Measurements from ENCODE around the gene TAS2R40.
"Not testable (repeated sequence)": the region's sequence is repeated elsewhere in the genome, so short reads cannot be mapped to it uniquely, and the experiment has no call there.

Gene TAS2R40

DNA sequence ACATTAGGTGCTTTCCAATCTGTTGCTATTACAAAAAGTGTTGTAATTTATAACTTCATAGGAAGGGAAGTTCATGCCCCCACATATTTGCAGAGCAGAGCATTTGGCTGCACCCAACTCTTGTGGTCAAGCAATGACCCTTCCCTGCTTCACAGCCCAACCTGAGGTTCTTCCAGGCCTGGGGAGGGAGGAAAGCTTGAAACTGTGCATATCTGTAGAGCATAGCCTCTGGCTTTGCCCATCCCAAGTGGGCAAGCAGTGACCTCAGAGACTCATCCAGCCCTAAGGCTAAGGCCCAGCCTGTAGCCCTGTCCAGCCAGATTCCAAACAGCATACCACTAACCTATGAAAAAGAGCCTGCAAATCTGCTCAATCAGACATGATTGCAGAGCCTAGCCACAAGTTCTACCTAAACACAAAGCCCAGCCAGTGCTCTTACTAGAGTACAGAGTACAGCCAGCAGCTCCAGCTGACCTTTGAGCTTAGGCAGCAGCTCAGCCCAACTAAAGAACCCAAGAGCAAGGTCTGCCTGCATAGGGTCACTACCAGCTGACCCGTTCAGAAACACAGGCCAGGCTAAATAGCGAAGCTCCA is 27.0 kb downstream of the TAS2R40 start:
- DNase-seq (ENCODE audit: low read depth in 3 of 3, low spot score in 1 of 3), result no peak

DNA sequence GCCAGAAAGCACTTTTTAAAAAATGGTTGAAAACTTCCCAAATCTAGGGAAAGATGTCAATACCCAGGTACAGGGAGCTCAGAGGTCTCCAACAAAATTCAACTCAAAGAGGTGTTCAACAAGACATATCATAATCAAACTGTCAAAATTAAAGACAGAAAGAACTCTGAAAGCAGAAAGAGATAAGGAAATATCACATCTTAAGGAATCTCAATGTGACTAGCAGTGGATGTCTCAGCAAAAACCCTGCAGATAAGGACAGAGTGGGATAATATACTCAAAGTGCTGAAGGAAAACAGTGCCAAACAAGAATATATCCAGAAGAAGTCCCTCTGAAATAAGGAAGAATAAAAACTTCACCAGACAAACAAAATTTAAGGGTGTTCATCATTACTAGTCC is 28.4 kb downstream of the TAS2R40 start:
- DNase-seq (ENCODE audit: low read depth in 3 of 3, low spot score in 1 of 3), result no peak

DNA sequence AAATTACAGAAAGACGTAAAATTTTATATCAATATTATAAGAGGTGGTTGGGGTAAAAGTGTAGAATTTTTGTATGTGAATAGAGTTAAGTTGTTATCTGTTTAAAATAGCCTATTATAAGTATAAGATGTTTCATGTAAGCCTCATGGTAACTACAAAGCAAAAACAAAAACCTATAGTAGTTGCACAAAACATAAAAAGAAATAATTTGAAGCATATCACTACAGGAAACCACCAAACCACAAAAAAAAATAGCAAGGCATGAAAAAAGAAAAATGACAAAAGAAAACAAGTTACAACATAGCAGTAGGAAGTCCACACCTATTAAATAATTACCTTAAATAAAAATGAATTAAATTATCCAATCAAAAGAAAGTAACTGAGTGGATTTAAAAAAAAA is 29.0 kb downstream of the TAS2R40 start:
- DNase-seq (ENCODE audit: low read depth in 3 of 3, low spot score in 1 of 3), result no peak

DNA sequence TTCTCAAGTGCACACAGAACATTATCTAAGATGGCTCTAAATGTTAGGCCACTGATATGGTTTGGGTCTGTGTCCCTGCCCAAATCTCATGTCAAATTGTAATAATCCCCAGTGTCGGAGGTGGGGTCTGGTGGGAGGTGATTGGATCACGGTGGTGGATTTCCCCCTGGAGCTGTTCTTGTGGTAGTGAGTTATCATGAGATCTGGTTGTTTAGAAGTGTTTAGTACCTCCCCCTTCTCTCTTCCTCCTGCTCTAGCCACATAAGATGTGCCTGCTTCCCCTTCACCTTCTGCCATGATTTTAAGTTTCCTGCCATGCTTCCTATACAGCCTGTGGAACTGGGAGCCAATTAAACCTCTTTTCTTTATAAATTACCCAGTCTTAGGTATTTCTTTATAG is 30.2 kb downstream of the TAS2R40 start:
- DNase-seq (ENCODE audit: low read depth in 3 of 3, low spot score in 1 of 3), result no peak

DNA sequence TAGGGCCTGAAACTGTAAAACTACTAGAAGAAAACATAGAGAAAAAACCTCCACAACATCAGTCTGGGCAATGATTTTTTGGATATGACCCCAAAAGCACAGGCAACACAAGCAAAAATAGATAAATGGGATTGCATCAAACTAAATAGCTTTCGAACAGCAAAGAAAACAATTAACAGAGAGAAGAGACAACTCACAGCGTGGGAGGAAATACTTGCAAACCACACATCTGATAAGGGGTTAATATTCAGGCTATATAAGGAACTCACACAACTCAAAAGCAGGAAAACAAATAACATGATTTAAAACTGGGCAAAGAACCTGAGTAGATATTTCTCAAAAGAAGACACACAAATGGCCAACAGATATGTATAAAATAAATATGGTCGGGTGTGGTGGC is 33.7 kb downstream of the TAS2R40 start:
- no peak for DNase-seq (ENCODE audit: low read depth in 3 of 3, low spot score in 1 of 3)

DNA sequence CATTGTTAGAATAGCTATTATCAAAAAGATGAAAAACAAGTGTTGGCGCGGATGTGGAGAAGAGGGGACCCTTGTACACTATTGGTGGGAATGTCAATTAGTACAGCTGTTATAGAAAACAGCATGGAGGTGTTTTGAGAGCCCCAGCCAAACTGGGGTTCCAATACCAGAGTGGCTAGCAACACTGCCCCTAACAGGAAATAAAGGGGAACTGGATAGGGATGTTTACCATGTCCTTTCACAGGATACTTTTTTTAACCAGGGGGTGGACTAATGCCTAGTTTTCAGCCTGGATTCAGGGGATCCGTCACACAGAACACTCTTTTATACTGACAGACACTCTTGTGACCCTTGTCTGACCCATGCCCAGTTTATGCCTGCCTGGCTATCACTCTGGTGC is 34.5 kb downstream of the TAS2R40 start:
- DNase-seq (ENCODE audit: low read depth in 3 of 3, low spot score in 1 of 3), result no peak

DNA sequence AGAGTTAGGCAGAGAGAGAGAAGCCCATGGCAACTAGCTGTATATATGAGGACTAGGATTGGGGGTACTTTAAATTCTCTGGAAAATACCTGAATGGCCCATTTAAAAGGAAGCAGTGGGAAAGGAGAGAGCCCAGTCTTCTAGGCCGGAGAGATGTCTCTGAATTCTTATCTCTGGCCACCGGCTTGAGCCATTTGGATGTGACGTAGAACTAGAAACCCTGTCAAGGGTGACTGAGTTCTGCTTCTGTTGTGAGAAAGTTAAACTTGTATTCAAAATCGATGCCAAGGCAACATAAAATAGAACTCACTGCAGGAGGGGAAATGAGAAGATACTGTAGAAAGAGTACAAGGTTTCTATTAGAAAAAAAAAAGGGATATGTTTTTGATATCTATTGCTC is 35.1 kb downstream of the TAS2R40 start:
- no peak for DNase-seq (ENCODE audit: low read depth in 3 of 3, low spot score in 1 of 3)

DNA sequence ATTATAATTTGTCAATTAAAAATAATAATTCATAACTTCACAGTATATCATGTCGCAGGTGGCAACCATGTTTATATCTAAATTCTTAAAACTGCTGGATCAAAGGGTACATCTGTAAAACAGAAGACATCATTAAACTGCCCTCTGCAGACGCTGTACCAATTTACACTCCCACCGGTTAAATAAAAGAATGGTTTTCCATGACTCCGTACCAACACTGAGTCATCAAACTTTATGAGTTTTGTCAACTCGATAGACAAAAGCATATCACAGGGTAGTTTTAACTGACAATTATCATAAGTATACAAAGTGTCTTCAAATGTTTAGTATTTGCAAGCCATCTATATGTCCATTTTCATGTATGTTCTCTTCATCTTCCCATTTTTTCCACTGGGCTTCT is 35.7 kb downstream of the TAS2R40 start:
- no peak for DNase-seq (ENCODE audit: low read depth in 3 of 3, low spot score in 1 of 3)

DNA sequence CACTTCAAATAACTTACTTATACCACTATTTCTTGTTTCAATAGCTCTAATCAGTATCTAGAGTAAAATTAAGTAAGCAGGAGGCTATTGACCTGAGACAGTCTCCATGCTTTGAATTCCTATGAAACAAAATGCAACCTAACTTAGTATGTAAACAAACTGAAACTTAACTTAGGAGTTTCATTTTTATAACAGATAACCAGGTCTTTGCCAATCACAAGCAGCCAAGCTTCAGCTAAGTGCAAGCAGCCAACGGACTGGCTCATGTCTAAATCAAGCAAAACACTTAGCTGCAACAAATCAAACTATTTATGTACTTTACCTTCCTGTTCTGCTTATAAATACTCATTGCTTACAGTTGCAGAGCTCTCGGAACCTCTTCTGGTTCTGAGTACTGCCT is 37.0 kb downstream of the TAS2R40 start:
- DNase-seq (ENCODE audit: low read depth in 3 of 3, low spot score in 1 of 3), result no peak

DNA sequence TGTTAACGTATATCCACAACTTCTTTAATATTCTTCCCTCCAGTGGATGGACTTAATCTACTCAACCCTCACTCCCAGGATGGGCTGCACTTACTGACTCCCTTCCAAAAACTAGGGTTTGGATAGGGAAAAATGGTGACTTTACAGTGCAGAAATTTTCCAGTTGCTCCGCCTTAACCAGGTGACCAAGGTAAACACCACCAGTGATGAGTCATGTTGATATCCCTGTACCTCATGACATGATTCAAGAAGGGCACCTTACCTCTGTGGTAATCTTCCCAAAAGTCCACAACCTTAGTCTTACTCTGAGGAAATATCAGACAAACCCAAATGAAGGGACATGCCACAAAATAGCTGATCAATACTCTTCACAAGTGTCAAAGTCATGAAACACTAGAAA is 37.9 kb downstream of the TAS2R40 start:
- no peak for DNase-seq (ENCODE audit: low read depth in 3 of 3, low spot score in 1 of 3)

DNA sequence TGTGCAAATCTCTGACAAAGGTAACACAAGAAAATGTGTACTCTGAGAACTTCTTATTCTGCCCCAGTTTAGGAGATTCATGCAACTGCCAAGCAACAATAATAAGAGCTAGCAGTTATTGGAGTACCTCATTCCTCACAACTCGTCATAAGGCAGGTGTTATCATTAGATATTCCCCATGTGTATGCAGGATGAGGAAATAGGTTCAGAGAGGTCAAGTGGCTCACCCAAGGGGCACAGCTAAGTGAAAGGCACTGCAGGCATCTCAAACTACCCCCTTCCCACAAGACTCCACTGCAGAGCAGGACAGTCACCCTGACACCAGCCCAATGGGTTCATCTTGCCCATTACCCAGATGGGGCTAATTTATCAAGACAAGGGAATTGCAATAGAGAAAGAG is 40.1 kb downstream of the TAS2R40 start:
- no peak for DNase-seq (ENCODE audit: low read depth in 3 of 3, low spot score in 1 of 3)

DNA sequence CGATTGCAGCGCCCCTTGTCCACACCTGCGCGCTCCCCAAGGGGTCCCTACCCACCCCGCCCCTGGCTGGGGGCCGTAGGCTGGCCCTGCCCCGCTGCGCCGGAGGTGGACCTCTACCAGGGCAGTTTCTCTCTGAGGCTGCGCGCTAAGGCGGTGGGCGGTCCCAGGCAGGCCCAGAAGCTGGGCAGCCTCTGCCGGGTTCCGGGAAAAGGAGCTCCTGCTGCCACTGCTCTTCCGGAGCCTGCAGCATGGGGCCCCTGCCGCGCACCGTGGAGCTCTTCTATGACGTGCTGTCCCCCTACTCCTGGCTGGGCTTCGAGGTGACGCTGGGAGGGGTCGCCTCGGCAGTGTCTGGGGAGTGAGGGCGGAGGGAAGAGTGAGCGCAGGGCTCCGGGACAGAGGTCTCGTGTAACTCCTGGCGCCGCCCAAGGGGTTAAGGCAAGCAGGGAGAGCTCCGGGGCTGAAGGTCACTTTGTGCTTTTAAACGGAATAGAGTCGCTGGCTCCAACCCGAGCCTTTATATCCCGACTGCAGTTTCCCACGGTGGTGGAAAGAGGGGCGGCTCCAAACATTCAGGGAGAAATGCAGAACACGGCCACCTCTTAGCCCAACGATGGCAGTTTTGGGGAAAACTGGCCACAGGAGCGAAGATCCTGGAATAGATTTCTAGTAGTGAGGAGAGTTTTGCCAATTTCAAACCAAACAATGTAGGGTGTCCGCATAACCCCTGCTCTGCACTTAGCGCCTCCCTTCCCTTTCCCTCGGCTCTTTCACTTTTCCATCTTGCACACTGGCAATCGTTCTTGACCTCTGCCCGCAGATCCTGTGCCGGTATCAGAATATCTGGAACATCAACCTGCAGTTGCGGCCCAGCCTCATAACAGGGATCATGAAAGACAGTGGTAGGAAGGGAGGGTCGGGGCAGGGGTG is 41.7 kb downstream of the TAS2R40 start, which contains the start of gene GSTK1:
Gene GSTK1 (plus strand): TSS at position 176 of the 930 bp plus-strand sequence. CDS start 73 bp downstream, at position 249.
- DNase-seq (ENCODE audit: low read depth in 3 of 3, low spot score in 1 of 3), result peak; percentile 21 to 66 (median 55)

DNA sequence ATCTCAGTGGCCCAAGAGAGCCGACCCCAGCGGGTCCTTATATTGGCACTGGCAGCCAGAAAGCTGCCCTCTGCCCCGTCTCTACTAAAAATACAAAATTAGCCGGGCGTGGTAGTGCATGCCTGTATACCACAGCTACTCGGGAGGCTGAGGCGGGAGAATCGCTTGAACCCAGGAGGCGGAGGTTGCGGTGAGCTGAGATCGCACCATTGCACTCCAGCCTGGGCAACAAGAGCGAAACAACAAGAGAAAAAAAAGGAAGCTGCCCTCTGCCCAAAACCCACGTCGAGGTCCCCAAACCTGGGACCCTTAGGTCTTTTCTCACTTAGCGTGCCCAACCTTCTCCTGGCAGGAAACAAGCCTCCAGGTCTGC is 42.3 kb downstream of the TAS2R40 start:
- not testable (repeated sequence) for DNase-seq (ENCODE audit: low read depth in 3 of 3, low spot score in 1 of 3)

DNA sequence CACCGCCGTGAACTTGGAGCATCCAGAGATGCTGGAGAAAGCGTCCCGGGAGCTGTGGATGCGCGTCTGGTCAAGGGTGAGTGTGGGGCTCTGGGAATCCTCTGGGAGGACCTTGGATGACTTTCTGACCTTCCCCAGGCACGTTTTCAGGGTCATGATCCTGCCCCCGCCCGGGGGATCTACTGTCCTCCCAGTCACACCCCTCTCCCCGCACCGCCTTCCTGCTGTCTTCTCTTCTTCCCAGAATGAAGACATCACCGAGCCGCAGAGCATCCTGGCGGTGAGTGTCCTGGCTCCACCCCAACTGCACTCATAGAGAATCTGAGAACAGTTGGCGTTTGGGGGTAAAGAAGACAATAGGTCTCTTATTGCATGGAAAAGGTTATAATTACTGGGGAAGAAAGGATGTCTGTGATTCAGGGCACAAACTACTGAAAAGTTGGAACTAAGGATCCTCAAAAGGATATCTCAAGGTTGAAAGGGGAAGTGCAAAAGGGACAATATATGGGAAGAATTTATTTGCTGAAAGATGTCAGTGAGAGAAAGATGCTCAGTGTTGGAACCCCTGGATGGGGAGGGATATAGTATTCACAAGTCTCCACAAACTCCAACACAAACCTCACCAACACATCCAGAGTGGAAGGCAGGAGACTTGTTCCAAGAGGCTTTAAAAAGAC is 43.3 kb downstream of the TAS2R40 start:
- DNase-seq (ENCODE audit: low read depth in 3 of 3, low spot score in 1 of 3), result no peak

DNA sequence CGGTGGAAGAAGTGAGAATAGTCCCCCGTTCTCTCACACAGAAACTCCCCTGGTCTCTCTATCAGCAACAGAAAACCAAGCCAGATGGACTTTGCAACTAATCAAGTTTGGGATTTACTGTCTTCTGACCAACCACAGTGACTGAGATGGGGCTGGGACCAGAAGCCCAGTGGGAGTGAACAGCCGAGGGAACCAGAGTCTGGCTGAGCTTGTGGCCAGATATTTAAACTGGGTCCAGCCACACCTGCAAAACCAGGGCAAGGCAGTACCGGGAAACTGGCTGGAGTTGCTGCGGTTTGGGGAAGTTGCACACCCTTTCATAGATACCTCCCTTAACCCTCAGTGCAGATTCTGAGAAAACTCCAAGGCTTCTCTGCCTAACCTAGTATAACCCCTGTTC is 47.4 kb downstream of the TAS2R40 start:
- no peak for DNase-seq (ENCODE audit: low read depth in 3 of 3, low spot score in 1 of 3)

DNA sequence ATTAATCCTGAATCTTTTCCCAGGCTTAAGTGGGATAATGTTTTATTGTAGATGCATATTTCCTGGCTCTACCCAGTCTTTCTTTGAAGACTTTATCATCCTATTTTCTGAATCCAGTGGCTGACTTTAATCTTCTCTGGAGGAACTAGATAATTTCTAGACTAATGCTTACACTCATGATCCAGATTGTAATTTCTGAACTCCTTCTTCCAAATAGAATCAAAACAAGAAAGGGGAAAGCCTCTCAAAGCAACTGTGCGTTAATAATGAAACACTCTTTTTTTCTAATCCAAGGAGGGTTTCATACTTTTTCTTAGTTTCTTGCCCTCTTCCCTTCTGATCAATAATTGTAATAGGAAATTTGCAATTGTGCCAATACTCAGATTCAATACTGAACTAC is 49.4 kb downstream of the TAS2R40 start:
- no peak for DNase-seq (ENCODE audit: low read depth in 3 of 3, low spot score in 1 of 3)

Data from stimulated activated CD4-positive, alpha-beta T cell treated with anti-CD3 and anti-CD28 coated beads, TNF-alpha, amount 100 ng/mL, for 1 hour (primary cell).